ENCODE results near the gene EML6.
A peak's percentile ranks its signal among the peaks of the same experiment; 100 is the strongest.
"Not testable (repeated sequence)": the region's sequence is repeated elsewhere in the genome, so short reads cannot be mapped to it uniquely, and the experiment has no call there.

The EML6 gene

DNA sequence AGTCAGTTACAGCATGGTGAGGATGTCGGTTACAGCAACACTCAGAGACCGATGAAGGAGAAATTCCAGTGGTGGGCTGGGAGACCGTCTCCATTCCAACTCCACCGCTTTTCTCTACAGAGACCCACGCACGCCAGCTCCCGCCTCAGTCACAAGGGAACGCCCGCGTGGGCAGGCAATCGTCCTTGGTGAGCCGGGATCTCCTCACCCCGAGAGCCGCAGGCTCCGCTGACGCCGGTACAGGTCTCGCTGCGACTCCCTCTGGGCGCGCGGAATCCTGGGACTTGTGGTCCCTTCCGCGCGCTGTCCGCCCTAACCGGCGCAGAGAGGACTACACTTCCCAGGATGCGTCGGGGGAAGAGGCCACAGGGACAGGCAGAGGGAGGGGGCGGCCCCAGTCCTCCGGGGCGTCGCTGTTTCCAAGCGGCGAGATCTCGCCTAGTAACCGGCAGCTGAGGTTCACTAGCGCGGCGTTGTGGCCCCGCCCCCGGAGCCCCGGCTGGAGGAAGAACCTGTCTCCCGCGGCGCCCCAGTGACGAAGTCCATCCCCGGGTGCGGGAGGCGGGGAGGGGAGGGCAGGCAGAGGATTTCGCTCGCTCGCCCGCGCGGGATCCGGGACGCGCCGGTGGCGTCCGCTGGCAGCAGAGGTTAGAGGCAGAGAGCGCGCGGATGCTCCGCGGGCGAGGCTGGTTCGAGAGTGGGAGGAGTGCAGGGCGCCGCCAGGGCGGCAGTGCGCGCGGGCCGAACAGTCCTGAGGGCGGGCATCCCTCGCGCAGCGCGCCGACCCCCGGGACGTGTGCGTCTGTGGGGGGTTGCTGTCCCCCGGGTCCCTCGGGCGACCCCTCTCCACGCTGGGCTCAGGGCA, at the start of gene EML6:
TSS of gene EML6 (plus strand) at position 532 of the 865 bp plus-strand sequence. CDS start 1,400 bp downstream, outside the sequence.
- FAIRE-seq = peak; percentile 98

DNA sequence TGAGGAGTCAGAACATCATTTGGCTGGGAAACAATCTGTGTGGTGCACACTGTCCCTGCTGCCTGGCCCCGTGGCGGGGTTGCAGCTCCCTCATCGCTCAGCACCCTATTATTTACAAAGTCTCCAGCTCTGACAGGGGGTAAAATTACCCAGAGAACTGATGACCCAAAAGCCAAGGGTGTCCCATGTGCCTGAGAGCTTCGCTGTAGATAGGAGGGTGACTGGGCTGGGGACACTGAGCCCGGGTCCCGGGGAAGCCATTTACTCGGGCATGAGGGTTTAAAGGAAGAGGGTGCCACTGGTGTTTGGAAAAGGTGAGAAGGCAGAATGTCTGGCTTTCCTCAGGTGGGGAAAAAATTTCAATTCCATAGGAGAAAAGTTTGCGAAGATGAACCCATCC, 48.2 kb upstream of the EML6 start:
- FAIRE-seq (no peak), DNase-seq (ENCODE audit: insufficient read length, low spot score) (no peak)

More for the DNA sequence above, at the start of gene EML6:
- peak; percentile 98 for DNase-seq (ENCODE audit: insufficient read length, low spot score)

DNA sequence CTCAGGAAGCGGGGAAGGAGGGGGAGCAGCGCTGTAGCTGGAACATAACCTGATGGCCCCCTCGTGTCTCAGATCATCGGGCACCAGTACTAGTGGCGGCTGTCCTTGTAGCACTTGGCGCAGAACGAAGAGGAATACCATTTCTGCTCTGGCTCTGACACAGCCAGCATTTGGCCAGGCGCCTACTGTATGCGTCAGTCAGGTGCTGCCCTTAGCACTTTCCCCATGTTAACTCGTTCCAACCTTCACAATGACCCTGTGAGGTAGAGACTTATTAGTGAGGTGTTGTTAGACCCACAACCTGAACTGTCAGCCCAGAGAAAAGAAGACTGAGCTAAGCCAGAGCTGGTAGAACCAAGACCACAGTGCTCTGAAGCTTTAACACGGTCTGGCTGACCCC, 47.7 kb upstream of the EML6 start:
- DNase-seq (ENCODE audit: insufficient read length, low spot score) (no peak), FAIRE-seq (no peak)

DNA sequence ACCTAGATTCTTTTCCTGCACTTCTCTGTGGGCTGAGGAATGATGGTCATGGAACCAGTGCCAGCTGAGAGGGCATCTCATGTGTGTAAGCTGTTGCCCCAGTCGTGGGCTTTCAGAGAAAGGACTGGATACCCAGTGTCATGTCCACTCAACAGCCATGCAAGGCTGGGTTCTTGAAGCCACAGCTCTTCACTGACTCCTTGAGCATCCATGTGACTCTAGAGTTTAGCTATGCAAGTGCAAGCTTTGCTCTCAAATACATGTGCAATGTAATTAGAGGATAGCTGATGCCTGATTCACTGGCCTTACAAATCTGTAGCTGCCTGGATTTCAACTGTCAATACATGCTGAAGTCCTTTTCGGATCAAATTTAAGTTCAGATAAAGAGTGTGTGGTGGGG, 46.8 kb upstream of the EML6 start:
- FAIRE-seq = no peak

DNA sequence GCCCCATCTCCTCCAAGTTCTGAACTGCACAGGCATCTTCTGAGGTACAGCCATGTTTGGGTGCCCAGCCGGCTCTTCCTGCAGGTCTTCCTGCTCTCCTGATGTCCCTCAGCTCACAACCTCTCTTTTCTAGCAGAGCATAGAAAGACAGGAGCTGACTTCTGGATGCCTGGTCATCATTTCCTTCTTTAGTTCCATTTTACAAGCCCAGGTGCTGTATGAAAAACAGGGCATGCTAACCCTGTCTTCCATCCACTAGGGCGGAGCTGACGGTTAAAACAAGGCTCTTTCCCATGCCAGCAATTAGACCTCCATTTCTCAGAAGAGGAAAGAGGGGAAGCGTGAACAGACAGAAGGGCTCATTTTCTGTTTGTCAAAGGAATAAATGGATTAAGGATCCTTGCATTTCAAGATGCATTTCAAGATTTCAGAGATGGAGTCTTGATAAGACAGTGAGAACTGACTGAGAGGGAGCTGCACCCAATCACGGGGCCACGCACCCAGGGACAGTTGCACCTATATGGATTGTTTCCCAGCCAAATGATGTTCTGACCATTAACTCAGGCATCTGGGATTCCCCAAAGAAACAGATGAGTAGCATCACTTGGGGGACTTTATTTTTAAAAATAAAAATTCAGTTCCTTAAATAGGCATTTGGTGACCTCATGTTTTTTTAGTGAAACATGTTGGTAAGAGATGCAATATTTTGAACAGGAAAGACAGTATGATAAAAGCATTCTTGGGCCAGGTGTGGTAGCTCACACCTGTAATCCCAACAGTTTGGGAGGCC, 45.8 kb upstream of the EML6 start:
- FAIRE-seq (no peak), DNase-seq (ENCODE audit: insufficient read length, low spot score) (no peak)

More for the DNA sequence above, 46.8 kb upstream of the EML6 start:
- DNase-seq (ENCODE audit: insufficient read length, low spot score) = no peak

DNA sequence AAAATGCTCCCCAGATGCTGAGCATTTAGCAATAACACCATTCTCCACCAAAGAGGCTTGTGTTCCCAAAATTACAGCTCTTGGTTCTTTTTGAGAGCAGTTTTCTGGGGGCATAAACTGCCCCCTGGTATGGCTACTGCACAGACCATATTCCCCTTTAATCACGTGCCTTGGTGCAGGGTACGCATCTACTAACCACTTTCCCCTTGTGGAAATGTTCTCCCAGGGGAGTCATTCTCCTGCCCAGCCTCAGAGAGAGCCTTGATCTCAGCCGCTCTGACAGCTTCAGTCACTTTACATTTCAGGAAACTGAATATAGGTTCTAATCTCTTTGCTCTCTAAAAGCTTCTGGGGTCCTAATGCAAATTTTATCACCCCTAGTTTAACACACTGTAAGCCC, 44.7 kb upstream of the EML6 start:
- DNase-seq (ENCODE audit: insufficient read length, low spot score) (no peak), FAIRE-seq (no peak)

DNA sequence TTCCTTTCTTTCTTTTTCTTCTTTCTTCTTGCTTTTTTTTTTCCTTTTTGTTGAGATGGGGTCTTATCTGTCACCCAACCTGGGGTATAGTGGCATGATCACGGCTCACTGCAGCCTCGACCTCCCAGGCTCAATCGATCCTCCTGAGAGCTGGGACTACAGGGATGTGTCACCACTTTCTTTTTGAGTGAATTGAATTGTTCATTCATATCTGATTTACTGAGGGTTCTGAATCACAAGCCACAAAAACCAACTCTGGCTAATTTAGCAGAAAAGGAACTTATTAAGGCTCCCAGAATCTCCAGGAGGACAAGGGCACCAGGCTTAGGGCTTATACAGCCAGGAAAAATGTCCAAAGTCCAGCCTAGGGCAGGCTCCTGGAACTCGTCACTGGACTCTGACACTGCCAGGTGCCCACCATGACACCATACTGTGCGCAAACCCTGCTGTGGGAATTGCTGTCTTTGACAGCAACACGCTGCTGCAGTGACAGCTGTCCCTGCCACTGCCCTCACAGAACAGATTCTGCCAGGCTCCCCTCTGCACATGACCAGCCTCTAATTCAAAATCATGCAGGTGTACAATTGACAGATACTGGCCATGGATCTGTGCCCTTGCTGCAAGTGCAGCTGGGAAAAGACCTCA, 42.9 kb upstream of the EML6 start:
- DNase-seq (ENCODE audit: insufficient read length, low spot score) = no peak
- FAIRE-seq = no peak

DNA sequence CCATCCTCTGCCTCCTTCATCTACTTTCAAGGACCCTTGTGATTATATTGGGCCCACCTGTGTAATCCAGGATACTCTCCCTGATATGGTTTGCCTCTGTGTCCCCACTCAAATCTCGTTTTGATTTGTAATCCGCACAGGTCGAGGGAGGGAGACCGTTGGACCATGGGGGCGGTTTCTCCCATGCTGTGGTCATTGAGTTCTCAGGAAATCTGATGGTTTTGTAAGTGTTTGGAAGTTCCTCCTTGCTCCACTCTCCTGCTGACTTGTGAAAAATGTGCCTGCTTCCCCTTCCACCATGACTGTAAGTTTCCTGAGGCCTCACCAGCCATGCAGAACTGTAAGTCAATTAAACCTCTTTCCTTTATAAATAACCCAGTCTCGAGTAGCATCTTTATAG, 42.0 kb upstream of the EML6 start:
- no peak for FAIRE-seq
- no peak for DNase-seq (ENCODE audit: insufficient read length, low spot score)

DNA sequence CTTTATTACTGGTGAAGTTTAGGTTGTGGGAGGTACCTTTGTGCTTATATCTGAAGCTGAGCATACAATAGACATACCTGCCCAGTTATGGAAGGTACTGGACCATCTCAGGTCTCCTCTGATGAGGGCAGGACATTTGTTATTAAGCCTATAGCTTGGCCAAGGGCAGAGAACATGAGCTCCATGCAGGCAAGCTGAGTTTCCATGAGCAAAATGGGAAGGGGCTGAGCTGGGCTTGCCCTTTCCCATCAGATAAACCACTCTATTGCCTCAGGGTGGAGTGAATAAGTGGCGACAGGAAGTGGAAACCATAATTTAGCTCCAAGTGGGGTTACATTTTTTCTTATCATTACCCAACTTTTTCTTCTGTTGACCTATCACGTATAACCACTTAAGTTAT, 39.9 kb upstream of the EML6 start:
- peak; percentile 13 for FAIRE-seq
- no peak for DNase-seq (ENCODE audit: insufficient read length, low spot score)

DNA sequence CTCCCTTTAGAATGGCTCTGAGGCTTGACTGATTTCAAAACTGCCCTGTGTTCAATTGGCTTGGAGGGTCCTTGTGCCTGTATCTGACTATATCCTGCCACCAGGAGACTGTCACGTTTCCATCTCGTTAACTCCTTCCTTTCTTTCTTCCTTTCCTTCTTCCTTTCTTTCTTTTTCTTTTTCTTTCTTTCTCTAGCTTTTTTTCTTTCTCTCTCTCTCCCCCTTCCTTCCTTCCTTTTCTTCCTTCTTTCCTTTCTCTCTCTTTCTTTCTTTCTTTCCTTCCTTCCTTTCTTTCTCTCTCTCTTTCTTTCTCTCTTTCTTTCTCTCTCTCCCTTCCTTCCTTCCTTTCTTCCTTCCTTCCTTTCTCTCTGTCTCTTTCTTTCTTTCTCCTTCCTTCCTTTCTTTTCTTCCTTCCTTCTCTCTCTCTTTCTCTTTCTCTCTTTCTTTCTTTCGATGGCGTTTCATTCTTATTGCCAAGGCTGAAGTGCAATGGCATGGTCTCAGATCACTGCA, 38.1 kb upstream of the EML6 start:
- DNase-seq (ENCODE audit: insufficient read length, low spot score) = no peak
- no peak for FAIRE-seq

DNA sequence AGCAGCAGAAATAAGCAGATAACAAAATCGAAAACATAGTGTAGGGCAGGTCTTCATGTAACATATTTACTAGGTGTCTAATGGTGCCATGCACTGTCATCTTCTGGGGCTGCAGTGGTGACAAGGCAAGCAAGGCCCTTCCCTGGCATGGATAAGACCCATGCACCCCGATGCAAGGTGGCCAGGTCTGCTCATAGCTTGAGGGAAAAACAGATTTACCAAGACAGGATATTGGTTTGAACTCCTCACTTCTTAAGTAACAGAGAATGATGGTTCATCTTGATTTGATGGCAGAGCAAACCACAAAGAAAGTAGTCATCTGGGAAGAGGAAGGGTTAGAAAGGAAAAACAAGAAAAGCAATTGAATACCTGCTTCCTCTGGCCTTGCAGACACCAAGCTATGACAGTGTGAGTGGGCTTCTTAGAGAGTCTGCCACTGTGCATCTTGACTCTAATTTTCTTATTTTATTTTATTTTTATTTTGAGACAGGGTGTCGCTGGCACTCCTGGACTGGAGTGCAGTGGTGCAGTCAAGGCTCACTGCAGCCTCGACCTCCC, 35.8 kb upstream of the EML6 start:
- DNase-seq (ENCODE audit: insufficient read length, low spot score) (no peak), FAIRE-seq (no peak)

DNA sequence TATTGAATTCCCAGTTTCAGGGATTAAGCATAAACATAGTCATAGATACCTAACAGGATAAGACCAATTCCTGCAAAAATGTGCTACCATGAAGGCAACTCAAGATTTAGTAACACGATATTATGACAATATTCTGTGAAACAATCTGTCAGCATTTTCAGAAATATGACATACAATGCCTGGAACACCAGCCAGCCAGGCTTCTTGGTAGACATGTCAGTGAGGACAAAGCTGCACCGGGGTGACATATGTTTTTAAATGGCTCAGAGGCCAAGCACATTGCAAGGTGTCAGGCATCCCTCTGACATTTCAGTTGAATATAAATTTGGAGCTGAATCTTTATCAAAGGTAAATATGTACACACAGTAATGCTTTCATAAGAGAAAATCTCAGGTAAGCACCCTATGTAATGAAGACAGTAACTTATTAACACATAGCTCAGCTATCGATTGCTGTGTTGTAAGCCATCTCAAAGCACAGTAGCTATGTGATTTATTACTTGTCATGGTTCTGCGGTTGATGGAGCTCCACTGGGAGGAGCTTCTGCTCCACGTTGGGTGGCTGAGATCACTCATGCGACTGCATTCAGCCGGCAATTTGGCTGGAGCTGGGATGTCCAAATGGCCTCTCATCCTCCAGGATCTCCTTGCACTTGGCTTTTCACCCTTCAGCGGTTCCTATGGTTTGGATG, 31.9 kb upstream of the EML6 start:
- no peak for DNase-seq (ENCODE audit: insufficient read length, low spot score)
- FAIRE-seq = no peak

DNA sequence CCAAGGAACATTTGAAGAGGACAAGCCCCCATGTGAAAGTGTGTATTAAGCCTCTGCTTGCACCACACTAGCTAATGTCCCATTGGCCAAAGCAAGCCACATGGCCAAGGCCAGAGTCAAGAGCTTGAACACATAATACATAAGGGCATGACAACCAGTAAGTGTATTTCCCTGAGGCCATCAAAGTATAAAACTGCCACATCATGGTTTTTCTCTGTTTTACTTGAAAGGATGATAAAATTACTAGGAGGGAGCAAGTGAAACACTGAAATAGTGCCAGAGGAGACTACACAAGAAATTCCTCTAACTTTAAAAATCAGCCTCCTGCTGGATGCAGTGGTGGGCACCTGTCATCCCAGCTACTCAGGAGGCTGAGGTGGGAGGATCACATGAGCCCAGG, 30.9 kb upstream of the EML6 start:
- FAIRE-seq = no peak
- DNase-seq (ENCODE audit: insufficient read length, low spot score) = no peak

DNA sequence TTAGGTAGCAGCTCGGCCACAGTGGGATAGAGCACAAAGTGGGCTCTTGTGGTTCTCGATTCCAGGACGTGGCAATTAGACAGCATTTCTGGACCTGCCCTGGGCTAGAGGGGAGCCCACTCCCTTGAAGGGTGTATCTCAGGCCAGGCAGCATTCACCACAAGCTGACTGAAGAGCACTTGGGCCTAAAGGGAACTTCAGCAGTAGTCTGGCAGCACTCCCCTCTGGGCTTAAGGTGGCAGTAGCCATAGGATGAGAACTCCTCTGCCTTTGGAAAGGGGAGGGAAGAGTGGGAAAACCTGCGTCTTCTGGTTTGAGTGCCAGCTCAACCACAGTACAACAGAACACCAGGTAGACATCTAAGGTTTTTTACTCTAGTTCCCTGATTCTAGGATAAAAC, 28.1 kb upstream of the EML6 start:
- DNase-seq (ENCODE audit: insufficient read length, low spot score) (no peak), FAIRE-seq (no peak)

DNA sequence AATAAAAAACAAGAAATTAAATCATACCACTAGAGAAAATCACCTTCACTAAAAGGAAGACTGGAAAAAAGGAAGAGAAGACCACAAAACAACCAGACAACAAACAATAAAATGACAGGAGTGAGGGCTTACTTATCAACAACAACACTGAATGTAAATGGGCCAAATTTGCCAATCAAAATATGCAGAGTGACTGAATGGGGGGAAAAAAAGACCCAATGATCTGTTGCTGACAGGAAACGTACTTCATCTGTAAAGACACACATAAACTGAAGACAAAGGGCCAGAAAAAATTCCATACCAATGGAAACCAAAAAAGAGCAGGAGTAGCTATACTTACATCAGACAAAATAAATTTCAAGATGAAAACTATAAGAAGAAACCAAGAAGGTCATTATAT, 25.5 kb upstream of the EML6 start:
- no peak for FAIRE-seq
- DNase-seq (ENCODE audit: insufficient read length, low spot score) = no peak

DNA sequence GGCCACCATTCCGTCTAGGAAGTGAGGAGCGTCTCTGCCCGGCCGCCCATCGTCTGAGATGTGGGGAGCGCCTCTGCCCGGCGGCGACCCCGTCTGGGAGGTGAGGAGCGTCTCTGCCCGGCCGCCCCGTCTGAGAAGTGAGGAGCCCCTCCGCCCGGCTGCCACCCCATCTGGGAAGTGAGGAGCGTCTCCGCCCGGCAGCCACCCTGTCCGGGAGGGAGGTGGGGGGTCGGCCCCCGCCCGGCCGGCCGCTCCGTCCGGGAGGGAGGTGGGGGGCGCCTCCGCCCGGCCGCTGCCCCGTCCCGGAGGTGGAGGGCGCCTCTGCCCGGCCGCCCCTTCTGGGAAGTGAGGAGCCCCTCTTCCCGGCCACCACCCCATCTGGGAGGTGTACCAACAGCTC, 24.5 kb upstream of the EML6 start:
- FAIRE-seq; DNase-seq (ENCODE audit: insufficient read length, low spot score): not testable (repeated sequence)

DNA sequence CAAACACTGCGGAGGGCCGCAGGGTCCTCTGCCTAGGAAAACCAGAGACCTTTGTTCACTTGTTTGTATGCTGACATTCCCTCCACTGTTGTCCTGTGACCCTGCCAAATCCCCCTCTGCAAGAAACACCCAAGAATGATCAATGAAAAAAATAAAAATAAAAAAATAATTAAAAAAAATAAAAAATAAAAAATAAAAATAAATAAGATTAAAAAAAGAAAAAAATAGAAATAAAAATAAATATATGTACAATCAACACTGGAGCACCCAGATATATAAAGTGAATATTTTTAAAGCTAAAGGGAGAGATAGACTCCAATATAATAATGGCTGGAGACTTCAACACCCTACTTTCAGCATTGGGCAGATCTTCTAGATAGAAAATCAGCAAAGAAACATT, 23.8 kb upstream of the EML6 start:
- DNase-seq (ENCODE audit: insufficient read length, low spot score) = no peak
- FAIRE-seq = no peak

DNA sequence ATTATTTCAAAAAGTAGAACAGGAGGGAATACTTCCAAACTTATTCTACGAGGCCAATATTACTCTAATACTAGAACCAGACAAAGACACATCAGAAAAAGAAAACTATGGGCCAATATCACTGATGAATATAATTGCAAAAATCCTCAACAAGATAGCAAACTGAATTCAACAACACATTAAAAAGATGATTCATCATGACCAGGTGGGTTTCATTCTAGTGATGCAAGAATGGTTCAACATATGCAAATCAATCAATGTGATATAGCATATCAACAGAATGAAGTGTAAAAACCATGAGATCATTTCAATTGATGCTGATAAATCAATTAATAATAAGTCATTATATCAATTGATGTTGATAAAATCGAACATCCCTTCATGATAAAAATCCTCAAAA, 22.4 kb upstream of the EML6 start:
- DNase-seq (ENCODE audit: insufficient read length, low spot score) (no peak), FAIRE-seq (no peak)

DNA sequence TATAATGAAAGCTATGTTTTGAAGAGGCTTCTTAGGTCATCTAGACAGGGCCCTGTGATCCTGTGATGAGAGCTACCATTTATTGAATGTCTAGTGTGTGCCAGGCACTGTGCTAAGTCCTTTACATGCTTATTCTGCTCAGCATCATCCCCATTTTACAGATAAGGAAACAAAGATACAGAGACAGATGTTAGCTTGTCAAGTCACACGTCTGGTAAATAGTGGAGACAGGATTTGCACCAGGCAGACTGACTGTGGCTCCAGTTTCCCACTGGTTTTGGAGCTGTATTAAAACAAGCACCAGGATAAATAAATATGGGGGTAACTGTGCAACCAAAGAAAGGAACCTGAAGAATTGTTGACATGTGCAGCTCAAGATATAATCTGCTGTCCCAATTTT, 19.2 kb upstream of the EML6 start:
- DNase-seq (ENCODE audit: insufficient read length, low spot score) (no peak), FAIRE-seq (no peak)

Data from HTR-8/SVneo (cell line).